ENCODE data around the gene CFAP61. TPM values are rescaled to one million over a fixed set of nuclear protein-coding genes. Genes with fewer than 3 reads are reported as not detected.

Gene CFAP61
- total RNA-seq, 1 donor: not detected

DNA sequence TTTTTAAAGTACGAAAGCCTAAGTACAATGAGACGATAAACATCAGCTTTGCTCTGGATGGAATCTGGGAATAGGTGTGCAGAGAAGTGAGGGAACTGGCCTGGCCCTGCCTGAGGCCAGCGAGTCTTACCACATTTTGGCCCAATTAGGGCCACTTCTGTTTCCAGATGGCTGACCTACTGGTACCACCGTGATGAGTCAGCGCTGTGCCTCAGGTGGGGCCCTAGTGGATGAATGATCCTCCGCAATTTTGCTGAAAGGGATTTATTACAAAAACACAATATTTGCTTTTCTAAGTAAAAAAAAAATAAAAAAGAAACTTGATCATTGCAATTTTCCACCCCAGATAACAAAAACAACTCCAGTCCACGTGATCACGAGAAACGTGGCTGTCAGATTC is 338.1 kb downstream of the CFAP61 start:
- DNase-seq (ENCODE audit: insufficient read length, low spot score, missing footprints): no peak
- no peak overlapping the region for H3K4me2 ChIP-seq (ENCODE audit: insufficient read depth, low read length)
- H3K9me3 ChIP-seq (ENCODE audit: low read depth, low read length): no peaks in the 10 kb centered on the region
- H3K79me2 ChIP-seq (ENCODE audit: insufficient read depth, low read length): no peaks in the 10 kb centered on the region
- H2AFZ ChIP-seq (ENCODE audit: low read length): no peak overlapping the region
- no peak overlapping the region for H3K27ac ChIP-seq (ENCODE audit: low read depth, low read length)
- peaks cover 5% of the 10 kb centered on the region for H3K4me1 ChIP-seq (ENCODE audit: insufficient read depth, low read length)
- H4K20me1 ChIP-seq (ENCODE audit: insufficient read depth, low read length): no peaks in the 10 kb centered on the region
- H3K4me3 ChIP-seq (ENCODE audit: insufficient read depth, low read length): no peak overlapping the region
- TF ChIP-seq, protein P1, sequence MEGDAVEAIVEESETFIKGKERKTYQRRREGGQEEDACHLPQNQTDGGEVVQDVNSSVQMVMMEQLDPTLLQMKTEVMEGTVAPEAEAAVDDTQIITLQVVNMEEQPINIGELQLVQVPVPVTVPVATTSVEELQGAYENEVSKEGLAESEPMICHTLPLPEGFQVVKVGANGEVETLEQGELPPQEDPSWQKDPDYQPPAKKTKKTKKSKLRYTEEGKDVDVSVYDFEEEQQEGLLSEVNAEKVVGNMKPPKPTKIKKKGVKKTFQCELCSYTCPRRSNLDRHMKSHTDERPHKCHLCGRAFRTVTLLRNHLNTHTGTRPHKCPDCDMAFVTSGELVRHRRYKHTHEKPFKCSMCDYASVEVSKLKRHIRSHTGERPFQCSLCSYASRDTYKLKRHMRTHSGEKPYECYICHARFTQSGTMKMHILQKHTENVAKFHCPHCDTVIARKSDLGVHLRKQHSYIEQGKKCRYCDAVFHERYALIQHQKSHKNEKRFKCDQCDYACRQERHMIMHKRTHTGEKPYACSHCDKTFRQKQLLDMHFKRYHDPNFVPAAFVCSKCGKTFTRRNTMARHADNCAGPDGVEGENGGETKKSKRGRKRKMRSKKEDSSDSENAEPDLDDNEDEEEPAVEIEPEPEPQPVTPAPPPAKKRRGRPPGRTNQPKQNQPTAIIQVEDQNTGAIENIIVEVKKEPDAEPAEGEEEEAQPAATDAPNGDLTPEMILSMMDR (IDR thresholded peaks at IDR 0.05; ENCODE audit: extremely low read depth, low read depth, low read length): no peak
- H3K36me3 ChIP-seq (ENCODE audit: insufficient read depth, low read length): no peaks in the 10 kb centered on the region
- peaks cover 3% of the 10 kb centered on the region for H3K27me3 ChIP-seq (ENCODE audit: insufficient read depth, low read length)

DNA sequence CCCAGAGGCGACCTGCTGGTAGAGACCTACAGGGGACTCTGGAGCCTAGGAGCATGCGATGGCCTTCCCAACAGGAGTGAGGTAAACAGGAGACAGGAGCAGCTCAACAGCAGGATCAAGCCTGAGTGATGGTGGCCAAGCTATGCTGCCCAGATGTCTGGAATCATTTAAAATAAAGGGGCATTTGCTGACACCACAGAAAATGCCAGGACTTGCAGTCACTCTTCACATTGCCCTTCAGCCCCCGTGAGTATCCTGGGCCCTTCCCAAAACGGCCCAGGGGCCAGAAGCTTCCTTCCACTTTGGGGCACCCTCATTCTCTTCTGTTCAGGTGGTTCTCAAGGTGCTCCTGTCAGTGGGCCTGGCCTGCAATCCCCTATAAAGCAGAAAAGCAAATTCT is 338.8 kb downstream of the CFAP61 start:
- Histone ChIP-seq H3K4me3 (ENCODE audit: insufficient read depth, low read length) (no peak overlapping the region), H3K9me3 (ENCODE audit: low read depth, low read length) (no peaks in the 10 kb centered on the region), H2AFZ (ENCODE audit: low read length) (no peak overlapping the region), H3K36me3 (ENCODE audit: insufficient read depth, low read length) (no peaks in the 10 kb centered on the region), H3K79me2 (ENCODE audit: insufficient read depth, low read length) (no peaks in the 10 kb centered on the region), H3K4me1 (ENCODE audit: insufficient read depth, low read length) (peaks cover 5% of the 10 kb centered on the region), H3K27ac (ENCODE audit: low read depth, low read length) (no peak overlapping the region), H4K20me1 (ENCODE audit: insufficient read depth, low read length) (no peaks in the 10 kb centered on the region), H3K4me2 (ENCODE audit: insufficient read depth, low read length) (no peak overlapping the region), H3K27me3 (ENCODE audit: insufficient read depth, low read length) (peaks cover under 1% of the 10 kb centered on the region)
- DNase-seq (ENCODE audit: insufficient read length, low spot score, missing footprints): peak; percentile 35
- TF ChIP-seq, protein P1 (IDR thresholded peaks at IDR 0.05; ENCODE audit: extremely low read depth, low read depth, low read length): no peak

DNA sequence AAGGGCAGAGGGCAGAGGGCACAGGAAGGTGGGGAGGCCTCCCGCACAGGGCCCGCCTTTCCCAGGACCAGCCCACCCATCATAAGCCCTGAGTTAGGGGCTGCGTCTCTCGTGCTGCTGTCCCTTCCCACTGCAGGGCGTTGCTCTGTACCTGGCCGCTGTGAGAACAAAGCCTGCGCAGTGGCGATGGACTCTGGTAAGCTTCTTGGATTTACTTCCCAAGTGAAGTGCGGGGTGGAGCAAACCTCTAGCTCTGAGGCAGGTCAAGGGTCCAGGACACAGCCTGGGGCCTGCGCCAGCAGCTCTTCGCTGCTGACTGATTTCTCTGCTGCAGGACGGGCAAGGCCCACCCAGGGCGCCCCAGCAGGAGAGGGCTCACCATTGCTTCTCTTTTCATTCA is 339.4 kb downstream of the CFAP61 start:
- H3K27me3 ChIP-seq (ENCODE audit: insufficient read depth, low read length): no peaks in the 10 kb centered on the region
- peak; percentile 23 for DNase-seq (ENCODE audit: insufficient read length, low spot score, missing footprints)
- H2AFZ ChIP-seq (ENCODE audit: low read length): no peak overlapping the region
- H3K4me1 ChIP-seq (ENCODE audit: insufficient read depth, low read length): peaks cover 5% of the 10 kb centered on the region
- no peaks in the 10 kb centered on the region for H3K79me2 ChIP-seq (ENCODE audit: insufficient read depth, low read length)
- no peaks in the 10 kb centered on the region for H4K20me1 ChIP-seq (ENCODE audit: insufficient read depth, low read length)
- no peak overlapping the region for H3K27ac ChIP-seq (ENCODE audit: low read depth, low read length)
- H3K36me3 ChIP-seq (ENCODE audit: insufficient read depth, low read length): no peaks in the 10 kb centered on the region
- H3K4me3 ChIP-seq (ENCODE audit: insufficient read depth, low read length): no peak overlapping the region
- no peaks in the 10 kb centered on the region for H3K9me3 ChIP-seq (ENCODE audit: low read depth, low read length)
- TF ChIP-seq, protein P1 (IDR thresholded peaks at IDR 0.05; ENCODE audit: extremely low read depth, low read depth, low read length): no peak
- H3K4me2 ChIP-seq (ENCODE audit: insufficient read depth, low read length): no peak overlapping the region

DNA sequence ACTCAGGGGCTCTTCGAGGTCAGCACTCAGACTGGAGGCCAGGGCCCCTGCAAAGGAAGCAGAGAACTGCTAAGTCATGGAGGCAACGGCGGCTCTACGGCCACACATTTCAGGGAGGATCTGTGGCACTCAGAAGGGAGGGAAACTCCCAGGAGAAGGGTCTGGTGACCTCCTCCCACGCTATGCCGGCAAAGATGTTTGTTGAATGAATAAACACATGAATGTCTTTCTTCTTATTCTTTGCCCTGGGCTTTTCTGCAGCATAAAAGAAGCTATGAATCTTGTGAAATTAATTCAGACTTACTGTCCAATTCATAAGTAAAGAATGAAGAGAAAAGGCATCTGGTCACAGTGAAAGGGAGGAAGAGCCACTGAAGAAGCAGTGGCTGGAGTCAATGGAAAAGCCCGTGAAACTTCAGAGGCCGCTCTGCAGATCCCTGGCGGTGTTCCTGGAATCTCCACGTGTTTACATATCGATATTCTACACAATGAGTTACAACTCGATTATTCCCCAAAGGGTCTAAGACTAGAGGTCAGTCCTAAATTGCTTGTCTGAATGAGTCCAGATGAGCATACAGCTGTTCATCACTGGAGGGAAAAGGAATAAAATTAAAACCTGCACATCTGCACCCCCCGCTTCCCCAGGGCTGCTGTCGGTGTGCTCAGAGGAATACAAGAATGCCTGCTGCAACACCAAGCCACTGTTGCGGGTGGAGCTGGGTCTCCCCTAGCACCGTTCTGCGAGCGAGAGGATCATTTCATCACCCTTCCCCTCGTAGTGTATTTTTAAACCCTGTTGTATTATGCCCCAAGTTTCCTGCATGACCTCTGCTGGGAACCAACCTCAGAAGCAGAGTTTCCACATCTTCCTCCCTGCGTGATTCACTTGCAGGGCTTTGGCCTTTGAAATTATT is 341.1 kb downstream of the CFAP61 start:
- TF ChIP-seq, protein P1 (IDR thresholded peaks at IDR 0.05; ENCODE audit: extremely low read depth, low read depth, low read length): no peak
- peak; percentile 85 for DNase-seq (ENCODE audit: insufficient read length, low spot score, missing footprints)
- Histone ChIP-seq H4K20me1 (ENCODE audit: insufficient read depth, low read length) (no peaks in the 10 kb centered on the region), H3K9me3 (ENCODE audit: low read depth, low read length) (no peaks in the 10 kb centered on the region), H3K79me2 (ENCODE audit: insufficient read depth, low read length) (no peaks in the 10 kb centered on the region), H3K4me3 (ENCODE audit: insufficient read depth, low read length) (no peak overlapping the region), H2AFZ (ENCODE audit: low read length) (no peak overlapping the region), H3K36me3 (ENCODE audit: insufficient read depth, low read length) (no peaks in the 10 kb centered on the region), H3K27ac (ENCODE audit: low read depth, low read length) (no peak overlapping the region), H3K4me2 (ENCODE audit: insufficient read depth, low read length) (no peak overlapping the region), H3K4me1 (ENCODE audit: insufficient read depth, low read length) (peaks cover 5% of the 10 kb centered on the region), H3K27me3 (ENCODE audit: insufficient read depth, low read length) (no peaks in the 10 kb centered on the region)

All from osteoblast (primary cell).